ENCODE results near the gene TRAPPC12. TPM values are rescaled to one million over a fixed set of nuclear protein-coding genes. Genes with fewer than 3 reads are reported as not detected.
"Not testable (repeated sequence)": the region's sequence is repeated elsewhere in the genome, so short reads cannot be mapped to it uniquely, and the experiment has no call there.

Gene TRAPPC12
- total RNA-seq, 1 experiment from 2014 or later: 77.0 TPM

DNA sequence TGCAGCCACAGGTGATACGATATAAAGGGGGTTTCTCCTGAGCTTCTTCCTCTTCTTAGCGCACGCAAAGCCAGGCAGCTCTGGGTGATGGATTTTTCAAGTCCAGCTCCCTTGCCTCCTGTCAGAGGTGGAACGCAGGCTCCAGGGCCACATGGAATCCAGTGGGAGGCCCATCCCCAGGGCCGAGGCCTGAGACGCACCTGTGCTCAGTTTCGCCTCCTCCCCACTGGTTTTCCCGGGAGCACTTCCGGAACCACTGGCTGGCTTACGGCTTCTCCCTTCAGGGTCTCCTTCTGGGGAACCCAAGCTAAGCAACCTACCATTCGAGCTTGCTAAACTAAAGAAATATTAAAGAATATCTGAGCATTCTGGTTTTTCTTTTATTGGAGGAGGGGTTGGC, 63.6 kb downstream of the TRAPPC12 start:
- CTCF ChIA-PET: interaction anchor here (1.1 kb wide), 1 partner anchor 9 kb away, joined by 4 read pairs; no protein-coding TSS in a partner anchor
- BruUV-seq (replicated peaks): no TSS peak
- Mint-ChIP-seq H3K36me3 (ENCODE audit: insufficient read depth, unreplicated experiment) (peaks cover 18% of the 10 kb centered on the region), H3K9me3 (ENCODE audit: low read depth, unreplicated experiment) (no peaks in the 10 kb centered on the region), H3K27me3 (ENCODE audit: unreplicated experiment) (no peaks in the 10 kb centered on the region), H3K27ac (ENCODE audit: unreplicated experiment) (no peak overlapping the region), H3K4me3 (ENCODE audit: low read depth, unreplicated experiment) (no peak overlapping the region), H3K4me1 (ENCODE audit: low read depth, unreplicated experiment) (peaks cover 28% of the 10 kb centered on the region)
- no peak for DNase-seq
- TF ChIP-seq, protein P1, sequence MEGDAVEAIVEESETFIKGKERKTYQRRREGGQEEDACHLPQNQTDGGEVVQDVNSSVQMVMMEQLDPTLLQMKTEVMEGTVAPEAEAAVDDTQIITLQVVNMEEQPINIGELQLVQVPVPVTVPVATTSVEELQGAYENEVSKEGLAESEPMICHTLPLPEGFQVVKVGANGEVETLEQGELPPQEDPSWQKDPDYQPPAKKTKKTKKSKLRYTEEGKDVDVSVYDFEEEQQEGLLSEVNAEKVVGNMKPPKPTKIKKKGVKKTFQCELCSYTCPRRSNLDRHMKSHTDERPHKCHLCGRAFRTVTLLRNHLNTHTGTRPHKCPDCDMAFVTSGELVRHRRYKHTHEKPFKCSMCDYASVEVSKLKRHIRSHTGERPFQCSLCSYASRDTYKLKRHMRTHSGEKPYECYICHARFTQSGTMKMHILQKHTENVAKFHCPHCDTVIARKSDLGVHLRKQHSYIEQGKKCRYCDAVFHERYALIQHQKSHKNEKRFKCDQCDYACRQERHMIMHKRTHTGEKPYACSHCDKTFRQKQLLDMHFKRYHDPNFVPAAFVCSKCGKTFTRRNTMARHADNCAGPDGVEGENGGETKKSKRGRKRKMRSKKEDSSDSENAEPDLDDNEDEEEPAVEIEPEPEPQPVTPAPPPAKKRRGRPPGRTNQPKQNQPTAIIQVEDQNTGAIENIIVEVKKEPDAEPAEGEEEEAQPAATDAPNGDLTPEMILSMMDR (IDR thresholded peaks at IDR 0.05; ENCODE audit: unreplicated experiment): no peak
- intact Hi-C loops (cut with micrococcal nuclease; ENCODE audit: unreplicated experiment): no loop called here

DNA sequence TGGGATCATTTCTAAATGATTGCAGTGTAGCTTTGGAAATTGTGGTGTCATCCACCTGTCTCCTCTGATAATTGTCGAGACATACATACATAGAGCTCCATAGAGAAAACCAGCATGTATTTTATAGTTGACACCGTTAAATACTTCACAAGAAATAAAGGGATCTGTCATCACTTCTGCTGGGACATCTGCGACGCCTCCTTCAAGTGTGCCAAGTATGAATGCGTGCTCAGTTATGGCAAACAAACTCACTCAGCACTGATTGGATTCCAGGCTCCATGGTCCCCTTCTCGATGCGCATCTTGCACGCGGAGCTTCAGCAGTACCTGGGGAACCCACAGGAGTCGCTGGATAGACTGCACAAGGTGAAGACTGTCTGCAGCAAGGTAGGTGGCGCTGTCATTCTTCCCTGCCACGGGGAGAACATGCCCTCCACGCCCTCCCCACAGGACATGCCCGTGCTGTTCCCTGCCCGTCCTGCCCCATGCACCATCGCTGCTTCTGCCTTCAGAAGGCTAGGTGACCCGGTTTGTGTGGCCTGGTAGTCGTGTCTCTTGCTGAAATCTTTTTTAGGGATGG, 64.1 kb downstream of the TRAPPC12 start:
- Mint-ChIP-seq H3K27ac (ENCODE audit: unreplicated experiment) (no peak overlapping the region), H3K27me3 (ENCODE audit: unreplicated experiment) (no peaks in the 10 kb centered on the region), H3K9me3 (ENCODE audit: low read depth, unreplicated experiment) (no peaks in the 10 kb centered on the region), H3K4me1 (ENCODE audit: low read depth, unreplicated experiment) (peaks cover 28% of the 10 kb centered on the region), H3K36me3 (ENCODE audit: insufficient read depth, unreplicated experiment) (peaks cover 20% of the 10 kb centered on the region), H3K4me3 (ENCODE audit: low read depth, unreplicated experiment) (no peak overlapping the region)
- DNase-seq: no peak
- CTCF ChIA-PET: interaction anchor here (1.1 kb wide), 1 partner anchor 10 kb away, joined by 4 read pairs; no protein-coding TSS in a partner anchor
- intact Hi-C loops (cut with micrococcal nuclease; ENCODE audit: unreplicated experiment): no loop called here
- TF ChIP-seq, protein P1 (IDR thresholded peaks at IDR 0.05; ENCODE audit: unreplicated experiment): no peak
- BruUV-seq (replicated peaks): no TSS peak

DNA sequence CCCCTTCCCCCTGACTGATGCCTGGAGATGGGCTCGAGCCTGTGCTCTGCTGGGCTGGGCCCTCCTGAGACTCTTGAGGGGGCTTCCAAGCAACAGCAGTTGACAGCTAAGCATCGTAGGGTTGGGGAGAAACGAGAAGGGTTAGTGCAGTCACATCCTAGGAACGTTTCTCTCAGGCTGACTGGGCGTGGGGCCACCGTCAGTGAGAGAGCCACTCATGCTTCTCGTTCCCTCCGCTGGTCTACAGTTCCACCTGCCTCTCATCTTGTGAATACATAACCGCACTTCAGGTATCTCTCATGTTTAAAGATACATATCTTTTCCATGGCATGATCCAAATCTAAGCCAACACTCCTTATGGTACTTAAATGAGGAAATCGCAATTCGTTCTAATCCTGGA, 66.4 kb downstream of the TRAPPC12 start:
- intact Hi-C loops (cut with micrococcal nuclease; ENCODE audit: unreplicated experiment): no loop called here
- TF ChIP-seq, protein P1 (IDR thresholded peaks at IDR 0.05; ENCODE audit: unreplicated experiment): no peak
- Mint-ChIP-seq H3K36me3 (ENCODE audit: insufficient read depth, unreplicated experiment) (peaks cover 20% of the 10 kb centered on the region), H3K27ac (ENCODE audit: unreplicated experiment) (no peak overlapping the region), H3K27me3 (ENCODE audit: unreplicated experiment) (no peaks in the 10 kb centered on the region), H3K4me1 (ENCODE audit: low read depth, unreplicated experiment) (peaks cover 11% of the 10 kb centered on the region), H3K4me3 (ENCODE audit: low read depth, unreplicated experiment) (no peak overlapping the region), H3K9me3 (ENCODE audit: low read depth, unreplicated experiment) (no peaks in the 10 kb centered on the region)
- CTCF ChIA-PET: no interaction called here
- BruUV-seq (replicated peaks): no TSS peak
- no peak for DNase-seq

DNA sequence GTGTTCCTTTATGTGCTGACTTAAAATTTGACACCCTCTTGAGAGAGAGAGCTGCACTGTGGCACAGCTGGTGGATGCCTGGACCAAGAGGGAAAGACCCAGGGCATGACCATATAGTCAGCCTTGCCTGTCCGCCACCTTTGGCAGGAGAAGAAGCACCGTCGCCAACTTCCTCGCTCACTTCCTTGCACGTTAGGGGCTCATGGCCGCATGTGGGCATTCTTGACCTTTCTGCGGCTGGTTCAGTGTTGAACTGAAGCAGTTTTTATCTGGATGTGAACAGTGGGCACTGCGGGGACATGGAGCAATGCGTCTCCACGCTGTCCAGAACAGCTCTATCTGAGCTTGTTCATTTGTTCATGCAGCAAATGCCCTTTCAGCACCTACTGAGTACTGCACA, 66.9 kb downstream of the TRAPPC12 start:
- CTCF ChIA-PET: no interaction called here
- Mint-ChIP-seq H3K4me1 (ENCODE audit: low read depth, unreplicated experiment) (peaks cover 6% of the 10 kb centered on the region), H3K27me3 (ENCODE audit: unreplicated experiment) (no peaks in the 10 kb centered on the region), H3K9me3 (ENCODE audit: low read depth, unreplicated experiment) (no peaks in the 10 kb centered on the region), H3K36me3 (ENCODE audit: insufficient read depth, unreplicated experiment) (peaks cover 20% of the 10 kb centered on the region), H3K27ac (ENCODE audit: unreplicated experiment) (no peak overlapping the region), H3K4me3 (ENCODE audit: low read depth, unreplicated experiment) (no peak overlapping the region)
- TF ChIP-seq, protein P1 (IDR thresholded peaks at IDR 0.05; ENCODE audit: unreplicated experiment): no peak
- BruUV-seq (replicated peaks): no TSS peak
- DNase-seq: no peak
- intact Hi-C loops (cut with micrococcal nuclease; ENCODE audit: unreplicated experiment): no loop called here

DNA sequence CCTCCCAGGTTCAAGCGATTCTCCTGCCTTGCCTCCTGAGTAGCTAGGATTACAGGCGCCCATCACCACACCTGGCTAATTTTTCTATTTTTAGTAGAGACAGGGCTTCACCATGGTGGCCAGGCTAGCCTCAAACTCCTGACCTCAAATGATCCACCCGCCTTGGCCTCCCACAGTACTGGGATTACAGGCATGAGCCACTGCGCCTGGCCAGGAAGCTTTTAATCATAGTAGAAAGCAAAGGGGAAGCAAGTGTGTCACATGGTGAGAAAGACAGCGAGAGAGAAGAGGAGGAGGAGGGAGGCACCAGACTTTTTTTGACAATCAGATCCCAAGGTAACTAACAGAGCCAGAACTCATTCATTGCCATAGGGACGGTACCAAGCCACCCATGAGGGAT, 67.7 kb downstream of the TRAPPC12 start:
- H3K4me1 Mint-ChIP-seq (ENCODE audit: low read depth, unreplicated experiment); H3K27me3 Mint-ChIP-seq (ENCODE audit: unreplicated experiment); intact Hi-C loops (cut with micrococcal nuclease; ENCODE audit: unreplicated experiment); BruUV-seq (replicated peaks); CTCF ChIA-PET; DNase-seq; H3K9me3 Mint-ChIP-seq (ENCODE audit: low read depth, unreplicated experiment); H3K27ac Mint-ChIP-seq (ENCODE audit: unreplicated experiment); H3K4me3 Mint-ChIP-seq (ENCODE audit: low read depth, unreplicated experiment): not testable (repeated sequence)
- H3K36me3 Mint-ChIP-seq (ENCODE audit: insufficient read depth, unreplicated experiment): peaks cover 20% of the 10 kb centered on the region
